Esophagus squamous epithelium (tissue), 4 donors: Measurements from ENCODE around the gene CCBE1.

Source experiments
- POLR2A ChIP-seq, 4 donors: fragments of 450-650 bp; IDR thresholded peaks; one replicate each; pipeline ENCODE4 v1.6.1; 2017; ENCODE audit warnings: antibody characterized with exemption in 4 of 4, mild to moderate bottlenecking in 4 of 4, moderate library complexity in 3 of 4
- TF ChIP-seq, protein P1 (sequence below), 6 experiments: fragments of 450-650 bp in 4 of 6; fragments of 200-600 bp in 2 of 6; sonication (generic) in 2 of 6; IDR thresholded peaks; one replicate each; pipeline ENCODE4 v1.5.1; 2016 to 2019; ENCODE audit warnings: antibody characterized with exemption in 6 of 6, mild to moderate bottlenecking in 4 of 6, moderate library complexity in 4 of 6

DNA sequence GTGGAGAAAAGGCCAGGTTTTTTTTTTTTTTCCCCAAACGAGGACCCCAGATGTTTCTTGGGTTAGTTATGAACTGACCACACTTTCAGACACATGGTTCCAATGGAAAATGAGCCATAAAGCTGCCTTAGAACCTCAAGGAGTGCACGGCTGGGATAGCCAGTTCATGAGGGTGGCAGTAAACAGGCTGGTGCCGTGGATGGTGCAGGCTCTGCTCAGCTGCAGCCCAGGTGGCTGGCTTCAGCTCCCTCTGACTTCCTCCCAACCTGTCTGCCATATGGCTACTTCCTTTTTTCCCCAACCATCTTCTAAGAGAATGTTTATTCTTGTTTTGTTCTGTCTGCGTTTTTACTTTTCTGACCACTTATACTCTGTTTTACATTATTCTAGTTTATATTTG is 228.4 kb downstream of the CCBE1 start:
- TF ChIP-seq, protein P1, sequence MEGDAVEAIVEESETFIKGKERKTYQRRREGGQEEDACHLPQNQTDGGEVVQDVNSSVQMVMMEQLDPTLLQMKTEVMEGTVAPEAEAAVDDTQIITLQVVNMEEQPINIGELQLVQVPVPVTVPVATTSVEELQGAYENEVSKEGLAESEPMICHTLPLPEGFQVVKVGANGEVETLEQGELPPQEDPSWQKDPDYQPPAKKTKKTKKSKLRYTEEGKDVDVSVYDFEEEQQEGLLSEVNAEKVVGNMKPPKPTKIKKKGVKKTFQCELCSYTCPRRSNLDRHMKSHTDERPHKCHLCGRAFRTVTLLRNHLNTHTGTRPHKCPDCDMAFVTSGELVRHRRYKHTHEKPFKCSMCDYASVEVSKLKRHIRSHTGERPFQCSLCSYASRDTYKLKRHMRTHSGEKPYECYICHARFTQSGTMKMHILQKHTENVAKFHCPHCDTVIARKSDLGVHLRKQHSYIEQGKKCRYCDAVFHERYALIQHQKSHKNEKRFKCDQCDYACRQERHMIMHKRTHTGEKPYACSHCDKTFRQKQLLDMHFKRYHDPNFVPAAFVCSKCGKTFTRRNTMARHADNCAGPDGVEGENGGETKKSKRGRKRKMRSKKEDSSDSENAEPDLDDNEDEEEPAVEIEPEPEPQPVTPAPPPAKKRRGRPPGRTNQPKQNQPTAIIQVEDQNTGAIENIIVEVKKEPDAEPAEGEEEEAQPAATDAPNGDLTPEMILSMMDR (IDR thresholded peaks at IDR 0.05), result no peak
- TF ChIP-seq POLR2A (IDR thresholded peaks at IDR 0.05), result no peak
